Frontal cortex (tissue), 4 donors: ENCODE measurements around the gene RAB40C. TPM values are rescaled to one million over a fixed set of nuclear protein-coding genes. Genes with fewer than 3 reads are reported as not detected.

Experiments used
- DNase-seq, 2 donors: peaks; one replicate each; pipeline ENCODE4 v3.0.0; 2012; ENCODE audit warnings: low spot score in 2 of 2
- FAIRE-seq: peaks from 2 replicates; lab custom pipeline; 2012; peaks lifted over from hg19 to GRCh38; lab: Jason Lieb, UNC
- total RNA-seq: library from RNA; depleted of rRNA; stranded (reverse); fragments of >200 nt; gene quantifications from one replicate; pipeline ENCODE4 v1.2.3, GENCODE V29; 2014
- donor health status: control.
- donor health status: control.
- donor health status: control.

RAB40C gene
- total RNA-seq, 1 donor from 2014 or later: 25.3 TPM

- FAIRE-seq: no peak
These were observed 49.0 kb downstream of the RAB40C start for GRCh38 chr16:638836-639235.

GRCh38 chr16:640614-641013 is 50.7 kb downstream of the RAB40C start:
- DNase-seq: no peak
- no peak for FAIRE-seq

More at GRCh38 chr16:638836-639235, 49.0 kb downstream of the RAB40C start:
- DNase-seq: no peak

- FAIRE-seq (no peak), DNase-seq (peak; percentile 93 to 94)
These were observed 51.7 kb downstream of the RAB40C start, which contains the start of gene MCRIP2 for GRCh38 chr16:641326-642188. Gene MCRIP2, plus strand, starts transcription at chr16:641828. Its CDS starts 164 bp downstream, at chr16:641992.

DNA sequence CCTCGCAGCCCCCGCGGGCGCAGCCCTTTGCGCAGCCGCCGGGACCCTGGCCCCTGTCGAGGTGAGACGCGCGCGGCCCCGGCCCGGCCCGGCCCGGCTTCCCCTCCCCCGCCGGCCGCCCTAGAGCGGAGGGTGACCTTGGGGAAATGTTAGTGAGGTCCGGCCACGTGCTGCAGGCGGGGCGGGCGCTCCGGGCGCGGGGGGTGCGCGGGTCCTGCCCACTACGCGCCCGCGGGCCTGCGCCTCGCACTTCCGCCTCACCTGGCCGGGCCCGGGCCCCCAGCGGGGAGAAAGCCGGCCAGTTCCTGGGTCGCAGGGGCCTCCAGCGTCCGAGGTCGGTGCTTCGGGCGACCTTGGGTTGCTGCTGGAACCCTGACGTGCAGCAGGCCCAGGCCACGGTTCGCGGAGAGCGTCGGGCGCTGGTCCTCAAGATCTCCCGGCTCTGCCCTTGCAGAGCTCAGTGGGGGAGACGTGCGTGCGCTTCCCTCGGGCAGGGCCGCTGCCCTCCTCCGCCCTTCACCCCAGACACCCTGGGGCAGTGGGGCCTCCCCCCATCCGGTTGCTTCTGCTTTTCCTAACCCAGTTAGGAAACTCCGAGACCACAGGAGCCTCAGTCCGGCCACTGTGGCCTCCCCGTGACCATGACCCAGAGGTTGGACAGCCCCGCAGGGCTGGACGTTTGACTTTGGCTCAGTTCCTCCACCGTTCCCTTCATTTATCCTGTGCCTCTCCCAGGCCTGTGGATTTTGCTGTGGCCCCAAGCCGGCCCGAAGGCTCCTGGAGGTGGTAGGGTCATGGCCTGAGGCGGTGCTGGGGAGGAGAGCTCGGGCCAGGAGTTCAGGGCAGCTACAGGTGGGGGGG is 52.6 kb downstream of the RAB40C start:
- DNase-seq: peak; percentile 74 to 75
- no peak for FAIRE-seq

DNA sequence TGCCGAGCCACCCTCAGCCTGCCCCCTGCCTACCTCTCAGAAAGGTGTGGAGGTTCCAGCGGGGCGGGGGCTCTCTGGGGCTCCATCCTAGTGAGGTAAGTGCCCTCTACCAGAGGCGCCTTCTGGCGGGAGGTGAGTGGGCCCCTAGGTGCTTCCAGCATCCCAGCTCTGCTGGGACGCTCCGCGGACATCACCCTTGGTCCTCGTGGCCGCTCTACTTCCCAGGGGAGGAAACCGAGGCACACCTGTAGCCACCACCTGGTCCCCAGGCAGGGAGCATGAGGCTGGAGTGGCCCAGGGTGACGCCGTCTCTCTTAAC is 53.1 kb downstream of the RAB40C start:
- FAIRE-seq: no peak
- no peak for DNase-seq

DNA sequence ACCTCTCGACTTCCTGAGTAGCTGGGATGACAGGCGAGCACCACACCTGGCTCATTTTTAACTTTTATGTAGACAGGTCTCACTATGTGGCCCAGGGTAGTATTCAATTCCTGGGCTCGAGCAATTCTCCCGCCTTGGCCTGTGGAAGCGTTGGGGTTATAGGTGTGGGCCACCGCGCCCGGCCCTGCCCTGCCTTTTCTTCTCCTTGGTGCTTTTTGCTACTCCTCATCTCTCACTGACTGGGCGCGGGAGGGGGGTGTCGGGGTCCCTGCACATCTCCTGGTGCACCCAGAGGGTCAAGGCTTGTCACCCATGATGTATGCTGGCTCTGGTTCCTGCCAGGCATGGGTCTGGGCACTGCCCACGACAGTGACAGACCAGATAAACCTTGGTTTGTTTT is 54.7 kb downstream of the RAB40C start:
- FAIRE-seq (no peak), DNase-seq (no peak)

DNA sequence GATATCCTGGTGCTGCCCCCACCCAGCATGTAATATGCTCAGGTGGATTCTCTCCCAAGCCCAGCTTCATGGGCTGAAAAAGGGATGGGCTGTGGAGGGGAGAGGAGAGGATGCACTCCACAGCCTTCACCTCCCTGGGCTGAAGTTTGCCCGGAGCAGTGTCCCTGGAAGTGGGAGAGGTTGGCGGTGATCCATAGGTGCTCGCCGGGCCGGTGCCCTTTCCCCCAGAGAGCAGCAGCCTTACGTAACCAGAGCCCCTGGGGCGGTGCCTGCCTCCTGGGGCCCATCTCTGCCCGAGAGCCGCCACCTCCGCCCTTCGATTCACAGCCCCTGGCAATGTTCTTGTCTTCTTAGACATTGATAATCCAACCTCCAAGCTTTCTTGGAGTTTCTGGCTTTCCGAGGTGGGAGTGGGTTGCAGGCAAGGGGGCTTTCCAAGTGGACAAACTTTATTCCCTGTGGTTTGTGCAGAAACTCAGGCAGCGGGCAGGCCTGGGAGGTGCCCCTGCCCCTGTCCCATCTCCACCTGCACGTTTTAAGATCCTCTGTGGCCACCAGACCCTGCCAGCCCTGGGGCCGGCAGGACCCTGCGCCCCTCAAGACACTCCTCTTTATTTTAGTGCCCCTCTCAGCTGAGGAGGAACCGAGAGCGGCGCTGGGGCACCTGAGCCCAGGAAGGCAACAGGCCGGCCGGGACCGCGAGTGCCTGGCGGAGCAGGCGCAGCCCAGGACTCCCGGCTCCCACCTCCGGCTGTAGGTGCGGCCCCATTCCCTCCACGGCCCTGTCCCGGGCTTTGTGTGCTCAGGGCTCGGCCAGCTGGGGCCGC is 56.2 kb downstream of the RAB40C start:
- FAIRE-seq: no peak
- DNase-seq: no peak

DNA sequence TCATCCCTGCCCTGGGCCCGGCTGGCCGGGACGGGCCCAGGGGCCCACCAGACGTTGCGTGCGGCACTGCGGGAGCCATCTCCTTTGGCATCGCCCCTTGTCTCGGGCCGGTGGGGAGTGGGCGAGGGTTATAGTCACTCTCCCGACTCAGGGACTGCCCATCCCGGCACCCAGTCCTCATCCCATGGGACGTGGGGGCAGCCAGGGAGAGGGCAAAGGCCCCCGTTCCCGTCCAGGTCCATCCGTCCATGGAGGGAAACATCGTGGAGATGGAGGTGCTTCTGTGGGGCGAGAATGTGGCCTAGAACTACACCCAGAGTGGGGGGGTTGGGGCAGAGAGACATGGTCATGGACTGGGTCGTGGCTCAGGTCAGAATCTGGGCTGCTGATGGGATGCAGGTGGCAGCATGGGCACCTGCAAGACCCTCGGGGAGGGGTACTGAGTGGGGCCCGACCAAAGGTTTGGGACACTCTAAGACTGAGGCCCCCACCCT is 56.9 kb downstream of the RAB40C start:
- no peak for DNase-seq
- no peak for FAIRE-seq

GRCh38 chr16:647173-647902 is 57.5 kb downstream of the RAB40C start:
- FAIRE-seq (no peak), DNase-seq (no peak)

DNA sequence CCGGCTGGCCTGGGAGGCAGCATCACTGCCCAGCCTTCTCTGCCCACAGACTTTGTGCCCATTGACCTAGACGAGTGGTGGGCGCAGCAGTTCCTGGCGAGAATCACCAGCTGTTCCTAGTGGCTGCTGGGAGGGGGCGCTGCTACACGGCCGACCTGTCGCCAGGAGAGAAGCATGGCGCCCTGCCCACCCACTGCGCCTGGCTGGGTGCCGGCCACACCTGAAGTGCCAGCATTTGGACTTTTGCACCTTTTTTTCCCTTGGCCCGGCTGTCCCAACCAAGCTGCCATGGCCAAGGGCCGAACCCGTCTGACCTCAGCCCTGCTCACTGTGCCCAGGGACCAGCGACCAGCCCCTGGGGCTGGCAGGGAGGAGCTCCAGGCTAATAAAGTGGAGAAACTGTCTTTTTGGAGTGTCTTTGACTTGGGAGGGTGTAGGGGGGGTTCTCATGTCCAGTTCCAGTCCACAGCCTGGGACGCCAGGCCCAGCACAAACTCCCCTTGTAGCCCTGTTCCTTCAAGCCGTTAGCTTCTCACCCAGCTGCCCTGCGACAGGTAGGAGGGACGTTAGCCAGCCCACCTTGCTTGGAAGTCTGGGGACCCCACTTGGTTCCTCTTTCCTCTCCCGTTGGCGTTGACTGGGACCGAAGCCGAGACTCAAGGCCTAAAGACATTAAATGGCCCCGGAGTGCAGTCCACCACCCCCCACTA is 58.4 kb downstream of the RAB40C start:
- no peak for FAIRE-seq
- peak in 1 of 2 donors; percentile 55 for DNase-seq

DNA sequence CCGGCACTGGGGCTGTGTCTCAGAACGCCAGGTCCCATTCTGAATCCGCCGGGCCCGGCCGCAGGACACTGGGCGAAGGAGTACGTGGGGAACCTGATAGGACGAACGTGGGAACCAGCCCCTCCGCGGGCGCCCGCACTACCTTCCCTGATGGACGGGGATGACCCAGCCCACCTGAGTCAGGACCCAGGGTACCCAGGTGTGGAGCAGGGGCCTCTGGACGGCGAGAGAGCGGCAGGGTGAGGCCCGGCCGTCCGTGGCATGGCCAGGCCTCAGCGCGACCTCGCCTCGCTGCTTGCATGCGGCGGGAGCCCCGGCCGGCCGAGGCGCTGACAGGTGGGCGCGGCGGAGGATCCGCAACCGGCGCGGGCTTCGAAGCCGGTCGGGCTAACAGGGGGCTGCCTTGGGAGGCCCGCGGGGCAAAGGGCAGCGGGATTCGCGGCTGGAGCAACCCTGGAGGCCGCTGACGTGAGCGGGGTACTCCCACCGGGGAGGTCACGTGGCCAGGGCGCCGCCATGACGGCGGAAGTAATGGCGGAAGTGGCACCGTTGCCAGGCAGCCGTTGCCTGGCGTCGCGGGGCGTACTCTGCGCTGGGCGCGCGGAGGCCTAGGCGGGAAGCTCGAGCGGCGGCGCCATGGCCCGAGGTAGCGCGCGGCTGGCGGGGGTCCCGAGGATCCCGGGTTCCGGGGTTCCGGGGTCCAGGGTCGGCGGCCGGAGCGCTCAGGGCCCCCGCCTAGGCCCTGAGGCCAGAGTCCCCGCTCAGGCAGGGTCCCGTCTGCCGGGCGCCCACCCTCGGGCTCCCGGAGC is 59.1 kb downstream of the RAB40C start, which contains the start of gene WDR90:
WDR90 (plus strand) TSS at position 585 of the 809 bp plus-strand sequence; CDS start at position 637, 52 bp downstream.
- DNase-seq: peak; percentile 100
- FAIRE-seq: no peak

GRCh38 chr16:649631-650030 is 59.8 kb downstream of the RAB40C start:
- peak in 1 of 2 donors; percentile 63 for DNase-seq
- no peak for FAIRE-seq

GRCh38 chr16:651844-652243 is 62.0 kb downstream of the RAB40C start:
- DNase-seq (no peak), FAIRE-seq (no peak)

DNA sequence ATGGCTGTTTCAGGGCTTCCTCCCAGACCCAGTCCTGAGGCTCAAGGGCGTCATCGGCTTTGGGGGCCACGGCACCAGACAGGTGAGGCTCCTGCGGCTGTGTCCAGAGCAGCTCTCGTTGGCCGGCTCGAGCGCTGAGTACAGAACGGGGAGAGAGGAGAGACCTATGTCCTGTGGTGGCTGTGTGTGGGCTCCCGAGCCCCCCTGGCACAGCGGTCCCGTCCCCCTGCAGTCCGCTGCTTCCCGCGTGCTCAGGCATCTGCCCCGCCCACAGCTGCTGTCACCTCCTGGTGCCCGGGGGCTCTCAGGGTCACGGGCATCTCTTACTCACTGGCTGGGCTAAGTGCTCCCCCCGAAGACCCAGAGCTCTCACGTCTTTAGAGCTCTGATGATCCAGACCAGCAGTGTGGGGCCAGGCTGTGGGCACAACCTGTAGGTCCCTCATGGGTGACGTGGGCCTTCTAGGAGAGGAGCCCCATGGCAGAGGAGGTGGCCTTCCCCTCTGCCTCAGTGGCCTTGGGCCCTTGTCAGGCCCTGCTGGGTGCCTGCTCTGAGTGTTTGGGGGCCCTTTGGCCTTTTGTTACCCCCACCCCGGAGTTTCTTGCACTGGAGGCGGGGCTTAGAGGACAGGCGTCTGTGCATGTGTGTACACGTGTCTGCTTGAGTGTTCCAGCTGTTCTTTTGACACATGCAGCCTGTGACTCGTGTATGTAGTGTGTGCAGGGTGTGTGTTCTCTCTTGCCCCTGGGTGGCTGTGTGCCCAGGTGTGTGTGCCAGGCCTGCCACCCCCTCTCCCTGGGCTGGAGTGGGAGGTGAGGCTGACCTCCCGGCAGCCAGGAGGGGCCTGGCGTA is 62.8 kb downstream of the RAB40C start:
- FAIRE-seq (no peak), DNase-seq (no peak)

GRCh38 chr16:654034-654433 is 64.2 kb downstream of the RAB40C start:
- no peak for FAIRE-seq
- DNase-seq: no peak

- no peak for DNase-seq
- FAIRE-seq: no peak
These were observed 67.6 kb downstream of the RAB40C start for GRCh38 chr16:657487-657886.
